ENCODE data around the gene ADIPOR1.

Gene ADIPOR1

DNA sequence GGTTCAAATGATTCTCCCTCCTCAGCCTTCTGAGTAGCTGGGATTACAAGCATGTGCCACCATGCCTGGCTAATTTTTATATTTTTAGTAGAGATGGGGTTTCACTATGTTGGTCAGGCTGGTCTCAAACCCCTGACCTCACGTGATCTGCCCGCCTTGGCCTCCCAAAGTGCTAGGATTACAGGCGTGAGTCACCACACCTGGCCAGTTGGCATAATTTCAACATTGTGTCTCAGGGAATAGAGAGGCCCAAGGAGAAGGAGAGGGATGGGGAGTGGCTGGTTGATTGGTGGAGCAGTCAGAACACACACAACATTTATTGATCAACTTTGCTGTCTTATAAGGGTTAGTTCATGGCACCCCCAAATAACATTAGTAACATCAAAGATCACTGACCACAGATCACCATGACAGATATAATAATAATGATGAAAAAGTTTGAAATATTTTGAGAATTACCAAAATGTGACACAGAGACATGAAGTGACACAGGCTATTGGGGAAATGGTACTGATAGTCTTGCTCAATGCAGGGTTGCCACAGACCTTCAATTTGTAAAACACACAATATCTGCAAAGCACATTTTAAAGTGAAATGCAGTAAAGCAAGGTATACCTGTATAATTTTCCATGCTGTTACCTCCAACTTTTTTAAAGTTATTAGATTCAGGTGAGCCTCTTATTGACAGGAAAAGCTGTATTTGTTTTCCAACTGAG lies 24.8 kb upstream of the ADIPOR1 start:
- DNase-seq (ENCODE audit: low read depth), result peak; percentile 36
- no peak overlapping the region for H3K4me3 ChIP-seq (ENCODE audit: low read length)
- TF ChIP-seq CTCF (IDR thresholded peaks at IDR 0.05; ENCODE audit: insufficient read depth, low read depth, low read length, missing control alignments), result no peak

- no peak for TF ChIP-seq CTCF (IDR thresholded peaks at IDR 0.05; ENCODE audit: insufficient read depth, low read depth, low read length, missing control alignments)
Measured at GRCh38 chr1:202981939-202982338, 23.8 kb upstream of the ADIPOR1 start.

DNA sequence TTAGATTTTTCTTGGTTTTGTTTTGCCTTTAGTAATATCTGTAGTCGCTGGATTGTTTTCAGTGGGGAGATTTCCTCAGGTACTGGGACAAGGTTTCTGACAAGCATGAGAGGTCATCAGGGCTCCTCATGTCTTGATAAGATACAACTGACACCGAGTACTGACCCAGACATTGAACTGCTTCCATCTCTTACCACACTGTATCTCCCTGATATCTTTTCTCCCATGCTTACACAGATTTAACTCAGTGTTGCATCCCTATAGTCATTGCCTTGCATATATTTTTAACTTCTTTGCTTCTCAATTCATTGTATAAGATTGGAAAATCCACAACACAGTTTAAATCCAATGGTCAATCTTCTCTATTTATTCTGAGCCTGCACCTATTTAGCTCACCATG lies 21.3 kb upstream of the ADIPOR1 start:
- H3K4me3 ChIP-seq (ENCODE audit: low read length), result no peak overlapping the region
- no peak for DNase-seq (ENCODE audit: low read depth)
- TF ChIP-seq CTCF (IDR thresholded peaks at IDR 0.05; ENCODE audit: insufficient read depth, low read depth, low read length, missing control alignments), result no peak

More at GRCh38 chr1:202981939-202982338, 23.8 kb upstream of the ADIPOR1 start:
- no peak for DNase-seq (ENCODE audit: low read depth)
- no peak overlapping the region for H3K4me3 ChIP-seq (ENCODE audit: low read length)

GRCh38 chr1:202976633-202977032 lies 18.5 kb upstream of the ADIPOR1 start:
- no peak for DNase-seq (ENCODE audit: low read depth)
- H3K4me3 ChIP-seq (ENCODE audit: low read length), result no peak overlapping the region
- TF ChIP-seq CTCF (IDR thresholded peaks at IDR 0.05; ENCODE audit: insufficient read depth, low read depth, low read length, missing control alignments), result no peak

- no peak for TF ChIP-seq CTCF (IDR thresholded peaks at IDR 0.05; ENCODE audit: insufficient read depth, low read depth, low read length, missing control alignments)
- DNase-seq (ENCODE audit: low read depth), result no peak
- no peak overlapping the region for H3K4me3 ChIP-seq (ENCODE audit: low read length)
Measured at GRCh38 chr1:202974856-202975255, 16.7 kb upstream of the ADIPOR1 start.

DNA sequence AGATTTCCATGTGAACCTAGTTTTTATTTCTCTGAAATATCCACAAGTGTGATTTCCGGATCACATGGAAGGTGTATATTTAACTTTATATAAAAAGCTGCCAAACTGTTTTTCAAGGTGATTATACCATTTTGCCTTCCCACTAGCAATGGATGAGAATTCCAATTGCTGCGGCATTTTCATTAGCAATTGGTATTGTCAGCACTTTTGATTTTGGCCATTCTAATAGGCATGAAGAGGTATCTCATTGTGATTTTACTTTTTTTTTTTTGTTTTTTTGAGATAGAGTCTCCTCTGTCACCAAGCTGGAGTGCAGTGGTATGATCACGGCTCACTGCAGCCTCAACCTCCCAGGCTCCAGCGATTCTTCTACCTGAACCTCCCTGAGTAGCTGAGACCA lies 13.9 kb upstream of the ADIPOR1 start:
- no peak overlapping the region for H3K4me3 ChIP-seq (ENCODE audit: low read length)
- no peak for TF ChIP-seq CTCF (IDR thresholded peaks at IDR 0.05; ENCODE audit: insufficient read depth, low read depth, low read length, missing control alignments)
- DNase-seq (ENCODE audit: low read depth), result no peak

DNA sequence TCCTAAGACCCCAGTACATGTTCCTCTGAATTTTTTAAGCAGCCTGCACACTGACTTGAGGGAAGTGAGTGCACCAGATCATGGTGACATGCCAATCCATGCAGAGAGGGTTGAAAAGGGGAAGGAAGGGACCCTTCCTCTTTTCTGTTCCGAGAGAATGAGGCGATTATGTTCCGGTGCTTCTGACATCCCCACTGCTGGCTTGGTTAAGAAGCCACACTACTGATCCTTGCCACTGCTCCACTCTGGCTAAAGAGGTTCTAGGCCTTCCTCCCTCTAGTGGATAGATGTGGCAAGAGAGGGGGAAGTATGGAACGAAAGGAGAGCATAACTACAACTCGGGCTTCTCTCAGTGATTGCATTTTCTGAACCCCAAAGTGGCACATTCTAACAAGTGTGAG lies 10.8 kb upstream of the ADIPOR1 start:
- peak; percentile 91 for TF ChIP-seq CTCF (IDR thresholded peaks at IDR 0.05; ENCODE audit: insufficient read depth, low read depth, low read length, missing control alignments)
- no peak overlapping the region for H3K4me3 ChIP-seq (ENCODE audit: low read length)
- peak; percentile 75 for DNase-seq (ENCODE audit: low read depth)

All from epithelial cell of esophagus (primary cell).